Progenitor cell of endocrine pancreas (in vitro differentiated cells): ENCODE measurements around the gene SLC23A3. TPM values are rescaled to one million over a fixed set of nuclear protein-coding genes. Genes with fewer than 3 reads are reported as not detected.

Experiments used
- DNase-seq: peaks from one replicate; pipeline ENCODE4 v3.0.0; 2021; ENCODE audit warnings: low spot score; ENCODE audit not compliant: unreplicated experiment
- H3K27ac Mint-ChIP-seq: 2 replicates; pipeline ENCODE4 v1.8.0; 2021; ENCODE audit warnings: mild to moderate bottlenecking, moderate library complexity, mixed read lengths
- H3K27me3 Mint-ChIP-seq: 2 replicates; pipeline ENCODE4 v1.8.0; 2021; ENCODE audit warnings: mixed read lengths
- H3K36me3 Mint-ChIP-seq: 2 replicates; pipeline ENCODE4 v1.8.0; 2022; ENCODE audit warnings: mixed read lengths; ENCODE audit not compliant: insufficient read depth
- H3K4me1 Mint-ChIP-seq: 2 replicates; pipeline ENCODE4 v1.8.0; 2021; ENCODE audit warnings: low read depth, mixed read lengths
- H3K4me3 Mint-ChIP-seq: 2 replicates; pipeline ENCODE4 v1.8.0; 2021; ENCODE audit warnings: low read depth, mild to moderate bottlenecking, moderate library complexity, mixed read lengths
- H3K9me3 Mint-ChIP-seq: 2 replicates; pipeline ENCODE4 v1.8.0; 2021; ENCODE audit warnings: low read depth, mixed read lengths
- total RNA-seq: library from RNA; stranded (reverse); gene quantifications from 2 replicates; pipeline ENCODE4 v1.2.1, GENCODE V29; 2021
- TF ChIP-seq, protein P1 (sequence below): fragments of 200-600 bp; sonication (generic); IDR thresholded peaks from one replicate; pipeline ENCODE4 v1.5.0; 2021; ENCODE audit warnings: antibody characterized with exemption, mild to moderate bottlenecking; ENCODE audit not compliant: unreplicated experiment

SLC23A3 gene
- total RNA-seq, 1 donor from 2014 or later, result 2.8 TPM

GRCh38 chr2:219210886-219211362, 41.1 kb upstream of the SLC23A3 start:
- H3K4me1 Mint-ChIP-seq, result peaks cover 11% of the 10 kb centered on the region
- TF ChIP-seq, protein P1, sequence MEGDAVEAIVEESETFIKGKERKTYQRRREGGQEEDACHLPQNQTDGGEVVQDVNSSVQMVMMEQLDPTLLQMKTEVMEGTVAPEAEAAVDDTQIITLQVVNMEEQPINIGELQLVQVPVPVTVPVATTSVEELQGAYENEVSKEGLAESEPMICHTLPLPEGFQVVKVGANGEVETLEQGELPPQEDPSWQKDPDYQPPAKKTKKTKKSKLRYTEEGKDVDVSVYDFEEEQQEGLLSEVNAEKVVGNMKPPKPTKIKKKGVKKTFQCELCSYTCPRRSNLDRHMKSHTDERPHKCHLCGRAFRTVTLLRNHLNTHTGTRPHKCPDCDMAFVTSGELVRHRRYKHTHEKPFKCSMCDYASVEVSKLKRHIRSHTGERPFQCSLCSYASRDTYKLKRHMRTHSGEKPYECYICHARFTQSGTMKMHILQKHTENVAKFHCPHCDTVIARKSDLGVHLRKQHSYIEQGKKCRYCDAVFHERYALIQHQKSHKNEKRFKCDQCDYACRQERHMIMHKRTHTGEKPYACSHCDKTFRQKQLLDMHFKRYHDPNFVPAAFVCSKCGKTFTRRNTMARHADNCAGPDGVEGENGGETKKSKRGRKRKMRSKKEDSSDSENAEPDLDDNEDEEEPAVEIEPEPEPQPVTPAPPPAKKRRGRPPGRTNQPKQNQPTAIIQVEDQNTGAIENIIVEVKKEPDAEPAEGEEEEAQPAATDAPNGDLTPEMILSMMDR, result no peak
- no peaks in the 10 kb centered on the region for H3K9me3 Mint-ChIP-seq
- DNase-seq, result no peak
- H3K36me3 Mint-ChIP-seq, result peaks cover 17% of the 10 kb centered on the region
- no peaks in the 10 kb centered on the region for H3K27me3 Mint-ChIP-seq
- H3K27ac Mint-ChIP-seq, result peak overlapping the region; percentile 57
- no peak overlapping the region for H3K4me3 Mint-ChIP-seq

- TF ChIP-seq, protein P1, result no peak
- Mint-ChIP-seq H3K36me3 (peaks cover 17% of the 10 kb centered on the region), H3K4me1 (peaks cover 11% of the 10 kb centered on the region), H3K27me3 (no peaks in the 10 kb centered on the region), H3K9me3 (no peaks in the 10 kb centered on the region), H3K27ac (no peak overlapping the region), H3K4me3 (no peak overlapping the region)
- DNase-seq, result no peak
These were observed 40.5 kb upstream of the SLC23A3 start for GRCh38 chr2:219210196-219210885.

- Mint-ChIP-seq H3K27ac (no peak overlapping the region), H3K4me1 (peaks cover 11% of the 10 kb centered on the region), H3K4me3 (no peak overlapping the region), H3K27me3 (no peaks in the 10 kb centered on the region), H3K9me3 (no peaks in the 10 kb centered on the region), H3K36me3 (peaks cover 17% of the 10 kb centered on the region)
- no peak for DNase-seq
- TF ChIP-seq, protein P1, result no peak
These were observed 39.7 kb upstream of the SLC23A3 start for GRCh38 chr2:219209236-219210195.

- H3K36me3 Mint-ChIP-seq, result peaks cover 11% of the 10 kb centered on the region
- peak overlapping the region; percentile 89 for H3K4me3 Mint-ChIP-seq
- peaks cover 11% of the 10 kb centered on the region for H3K4me1 Mint-ChIP-seq
- H3K9me3 Mint-ChIP-seq, result no peaks in the 10 kb centered on the region
- H3K27ac Mint-ChIP-seq, result peak overlapping the region; percentile 22
- H3K27me3 Mint-ChIP-seq, result peaks cover 4% of the 10 kb centered on the region
- no peak for DNase-seq
- TF ChIP-seq, protein P1, result no peak
These were observed 38.3 kb upstream of the SLC23A3 start for GRCh38 chr2:219207884-219208740.
